B cell (primary cell): ENCODE measurements around the gene IRF9. TPM values are rescaled to one million over a fixed set of nuclear protein-coding genes. Genes with fewer than 3 reads are reported as not detected.

Experiments used
- ATAC-seq: fragments of 200-7000 bp; cut with Tn5 transposase; one replicate; pipeline ENCODE4 v1.10.0; 2021; ENCODE audit warnings: low read depth, mild to moderate bottlenecking, moderate number of reproducible peaks, moderate library complexity
- CTCF ChIA-PET: fragments of 350-600 bp; sonication (Branson Sonifier 250); formaldehyde crosslinking; loops from one replicate; lab custom pipeline; 2021; ENCODE audit warnings: antibody characterized with exemption, inconsistent platforms; lab: Charles Lee
- POLR2A ChIA-PET: fragments of 350-600 bp; sonication (Branson Sonifier 250); formaldehyde crosslinking; loops from one replicate; lab custom pipeline; 2021; ENCODE audit warnings: antibody characterized with exemption; lab: Charles Lee
- DNase-seq: peaks from one replicate; pipeline ENCODE4 v3.0.0; 2013
- H2AFZ ChIP-seq: 2 replicates; pipeline ENCODE4 v1.6.1; 2012; ENCODE audit warnings: mild to moderate bottlenecking, low read depth, low read length; ENCODE audit not compliant: insufficient read depth, poor library complexity, severe bottlenecking
- H3K27ac ChIP-seq, 2 donors: 1 replicate in 1 of 2; 2 replicates in 1 of 2; pipeline ENCODE4 v1.5.1; 2012 to 2013; ENCODE audit warnings: low read length in 2 of 2, mild to moderate bottlenecking in 2 of 2, moderate library complexity in 1 of 2
- H3K27me3 ChIP-seq, 4 experiments: fragments of 200-600 bp in 1 of 4; sonication (generic) in 1 of 4; replicated peaks in 1 of 4; 1 replicate in 2 of 4; 2 replicates in 2 of 4; pipeline versions ENCODE4 v1.6.1 to v1.7.0; 2013 to 2016; ENCODE audit warnings: low read length in 3 of 4, mild to moderate bottlenecking in 2 of 4, mixed read lengths in 1 of 4, moderate library complexity in 1 of 4; ENCODE audit not compliant: insufficient read depth in 4 of 4, control insufficient read depth in 3 of 4; ENCODE audit errors: control extremely low read depth in 1 of 4
- H3K36me3 ChIP-seq, 2 experiments: replicated peaks in 1 of 2; 1 replicate in 1 of 2; 2 replicates in 1 of 2; pipeline versions ENCODE4 v1.6.1 to v1.7.1; 2013; ENCODE audit warnings: low read length in 1 of 2; ENCODE audit not compliant: insufficient read depth in 2 of 2, control insufficient read depth in 1 of 2; ENCODE audit errors: control extremely low read depth in 1 of 2, extremely low read depth in 1 of 2
- H3K4me1 ChIP-seq, 2 donors: fragments of 200-600 bp in 1 of 2; sonication (generic) in 1 of 2; 1 replicate in 1 of 2; 2 replicates in 1 of 2; pipeline versions ENCODE4 v1.5.1 to v1.6.1; 2013 to 2017; ENCODE audit warnings: low read length in 2 of 2; ENCODE audit not compliant: control insufficient read depth in 2 of 2, insufficient read depth in 2 of 2
- H3K4me2 ChIP-seq: replicated peaks from 2 replicates; pipeline ENCODE3; 2012; ENCODE audit warnings: mild to moderate bottlenecking, low read depth, low read length; ENCODE audit not compliant: poor library complexity, severe bottlenecking
- H3K4me3 ChIP-seq, 5 experiments: fragments of 200-600 bp in 1 of 5; sonication (generic) in 1 of 5; 1 replicate in 3 of 5; 2 replicates in 2 of 5; pipeline versions ENCODE4 v1.5.1 to v1.7.0; 2011 to 2016; ENCODE audit warnings: low read length in 4 of 5, mild to moderate bottlenecking in 4 of 5, low read depth in 2 of 5, control low read depth in 1 of 5, moderate library complexity in 1 of 5; ENCODE audit not compliant: insufficient read depth in 1 of 5; ENCODE audit errors: control extremely low read depth in 1 of 5, extremely low read depth in 1 of 5
- H3K79me2 ChIP-seq: fragments of 200-600 bp; sonication (generic); one replicate; pipeline ENCODE4 v1.6.0; 2016; ENCODE audit warnings: low read length; ENCODE audit not compliant: control insufficient read depth, insufficient read depth
- H3K9ac ChIP-seq: fragments of 200-600 bp; sonication (generic); 2 replicates; pipeline ENCODE4 v1.6.1; 2017; ENCODE audit warnings: mild to moderate bottlenecking, low read length, moderate library complexity
- H3K9me3 ChIP-seq, 3 donors: one replicate each; pipeline versions ENCODE4 v1.6.1 to v1.7.1; 2013; ENCODE audit warnings: low read length in 2 of 3; ENCODE audit not compliant: control insufficient read depth in 2 of 3, insufficient read depth in 1 of 3; ENCODE audit errors: control extremely low read depth in 1 of 3
- H4K20me1 ChIP-seq: 2 replicates; pipeline ENCODE4 v1.6.0; 2012; ENCODE audit warnings: mild to moderate bottlenecking, low read length; ENCODE audit not compliant: insufficient read depth, control insufficient read depth, poor library complexity, severe bottlenecking
- H3K27ac Mint-ChIP-seq: one replicate; pipeline ENCODE4 v1.8.0; 2021; ENCODE audit warnings: mixed read lengths
- H3K27me3 Mint-ChIP-seq: one replicate; pipeline ENCODE4 v1.8.0; 2021; ENCODE audit warnings: mixed read lengths
- H3K4me1 Mint-ChIP-seq: one replicate; pipeline ENCODE4 v1.8.0; 2021; ENCODE audit warnings: mixed read lengths
- H3K4me3 Mint-ChIP-seq: one replicate; pipeline ENCODE4 v1.8.0; 2021; ENCODE audit warnings: mixed read lengths
- H3K9me3 Mint-ChIP-seq: one replicate; pipeline ENCODE4 v1.8.0; 2022; ENCODE audit warnings: mixed read lengths; ENCODE audit not compliant: insufficient read depth
- EZH2 ChIP-seq: IDR thresholded peaks from 2 replicates; pipeline ENCODE4 v1.6.1; 2012; ENCODE audit warnings: borderline replicate concordance, low read depth, mild to moderate bottlenecking, moderate library complexity, low read length; ENCODE audit not compliant: insufficient read depth, poor library complexity, severe bottlenecking
- WGBS: methylation state at CpG from one replicate; pipeline ENCODE4 v1.1.5; 2013; ENCODE audit warnings: missing lambda C conversion rate; ENCODE audit not compliant: insufficient coverage; 5-methylcytosine and 5-hydroxymethylcytosine counted together
- intact Hi-C: fragments of 100-400 bp; cut with micrococcal nuclease; formaldehyde crosslinking; loops from one replicate; pipeline ENCODE4 v1.10.0; 2022
- polyA plus RNA-seq: library from polyadenylated mRNA; depleted of rRNA; stranded (reverse); fragments of >200 nt; gene quantifications from 2 replicates; pipeline ENCODE4 v1.2.3, GENCODE V29; 2012
- total RNA-seq, 2 donors: library from RNA; stranded (reverse); fragments of 120-200 nt in 1 of 2; gene quantifications; 1 replicate in 1 of 2; 2 replicates in 1 of 2; pipeline versions ENCODE4 v1.2.3 to v1.2.4, GENCODE V29; 2013 to 2022
- TF ChIP-seq, protein P1 (sequence below): fragments of 200-600 bp; IDR thresholded peaks from one replicate; pipeline ENCODE4 v1.8.0; 2022; ENCODE audit warnings: antibody characterized with exemption, mild to moderate bottlenecking

IRF9 gene
- total and polyA plus RNA-seq, 2 donors (not counting 1 experiment from before 2014, with no cell fraction given) = 191 to 269 TPM

DNA sequence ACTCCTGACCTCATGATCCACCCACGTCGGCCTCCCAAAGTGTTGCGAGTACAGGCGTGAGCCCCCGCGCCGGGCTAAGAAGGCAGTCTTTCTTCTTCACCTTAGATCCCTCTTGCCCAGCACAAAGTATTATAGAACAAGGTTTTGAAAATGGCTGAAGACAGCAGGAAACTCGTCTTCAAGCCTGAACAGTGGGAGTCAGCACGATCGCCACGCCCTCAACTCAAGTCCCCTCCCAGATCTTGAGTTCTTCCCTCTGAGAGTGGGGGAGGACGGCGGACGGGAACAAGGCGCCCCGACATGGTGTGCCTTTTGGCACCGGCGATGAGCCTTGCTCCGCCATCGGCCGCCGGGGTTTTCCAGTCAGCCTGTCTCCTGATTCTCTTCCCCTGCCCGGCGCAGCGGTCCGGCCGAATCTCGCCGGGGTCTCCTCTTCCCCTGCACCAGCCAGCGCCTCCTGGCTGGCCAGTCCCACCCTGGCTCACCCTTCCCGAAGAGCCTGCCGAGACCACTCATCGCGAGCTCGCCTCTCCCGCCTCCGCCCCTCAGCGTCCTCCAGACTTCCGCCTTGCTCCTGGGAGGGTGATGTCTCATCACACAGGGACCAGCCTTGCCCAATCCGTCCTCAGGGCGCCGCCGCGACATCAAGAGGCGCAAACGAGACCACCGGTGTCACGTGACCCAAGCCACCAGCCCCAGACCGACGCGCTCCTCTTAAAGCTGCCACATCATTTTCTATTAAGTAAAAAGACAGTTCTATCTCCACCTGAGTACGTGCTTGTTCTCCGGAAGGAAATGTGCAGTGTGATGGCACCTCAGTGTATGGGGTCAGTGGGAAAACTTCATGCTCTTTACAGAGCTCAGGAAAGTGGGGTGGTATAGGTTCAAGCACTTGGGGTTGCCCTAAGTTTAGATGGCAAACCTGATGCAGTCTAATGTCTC lies 52.1 kb downstream of the IRF9 start, which contains the start of gene CHMP4A:
Gene CHMP4A (minus strand): TSS at position 565 of the 942 bp plus-strand sequence. CDS start 49 bp downstream, at position 516.
- Histone ChIP-seq H2AFZ (peak within 1 kb of the TSS; percentile 77), H3K27me3 (no peaks in the 10 kb centered on the region), H3K4me3 (peak within 1 kb of the TSS; percentile 62 to 89 (median 84)), H3K9me3 (no peaks in the 10 kb centered on the region), H3K9ac (peak within 1 kb of the TSS; percentile 96), H3K4me2 (peak within 1 kb of the TSS; percentile 73), H3K27ac (peak within 1 kb of the TSS; percentile 93 to 98), H3K79me2 (peaks cover 70% of the 10 kb centered on the region), H3K4me1 (peaks cover 32 to 33% of the 10 kb centered on the region in 2 donors), H4K20me1 (no peaks in the 10 kb centered on the region), H3K36me3 (peaks cover 4 to 40% of the 10 kb centered on the region in 2 experiments)
- peak within 1 kb of the TSS; percentile 98 for H3K27ac Mint-ChIP-seq
- ATAC-seq = peak; percentile 77
- POLR2A ChIA-PET = interaction anchor here (0.5 to 5.3 kb wide), 20 partner anchors 10 to 218 kb away, joined by 3 to 64 read pairs (median 4); partner anchors contain the start of genes CBLN3, DCAF11, EMC9 and GMPR2
- DNase-seq = peak; percentile 97
- CTCF ChIA-PET = interaction anchor here (0.7 to 4.2 kb wide), 16 partner anchors 9 to 223 kb away, joined by 3 to 24 read pairs (median 4); partner anchors contain the start of genes CBLN3, CIDEB, DHRS1 and IPO4
- H3K4me1 Mint-ChIP-seq = peaks cover 43% of the 10 kb centered on the region
- intact Hi-C loops = loop anchor here (1.0 to 10.0 kb wide), 10 partner anchors 18 to 658 kb away; partner anchors contain the start of genes DCAF11, DHRS1, EMC9 and GMPR2
- peak within 1 kb of the TSS; percentile 93 for H3K4me3 Mint-ChIP-seq
- TF ChIP-seq EZH2 = no peak
- TF ChIP-seq, protein P1, sequence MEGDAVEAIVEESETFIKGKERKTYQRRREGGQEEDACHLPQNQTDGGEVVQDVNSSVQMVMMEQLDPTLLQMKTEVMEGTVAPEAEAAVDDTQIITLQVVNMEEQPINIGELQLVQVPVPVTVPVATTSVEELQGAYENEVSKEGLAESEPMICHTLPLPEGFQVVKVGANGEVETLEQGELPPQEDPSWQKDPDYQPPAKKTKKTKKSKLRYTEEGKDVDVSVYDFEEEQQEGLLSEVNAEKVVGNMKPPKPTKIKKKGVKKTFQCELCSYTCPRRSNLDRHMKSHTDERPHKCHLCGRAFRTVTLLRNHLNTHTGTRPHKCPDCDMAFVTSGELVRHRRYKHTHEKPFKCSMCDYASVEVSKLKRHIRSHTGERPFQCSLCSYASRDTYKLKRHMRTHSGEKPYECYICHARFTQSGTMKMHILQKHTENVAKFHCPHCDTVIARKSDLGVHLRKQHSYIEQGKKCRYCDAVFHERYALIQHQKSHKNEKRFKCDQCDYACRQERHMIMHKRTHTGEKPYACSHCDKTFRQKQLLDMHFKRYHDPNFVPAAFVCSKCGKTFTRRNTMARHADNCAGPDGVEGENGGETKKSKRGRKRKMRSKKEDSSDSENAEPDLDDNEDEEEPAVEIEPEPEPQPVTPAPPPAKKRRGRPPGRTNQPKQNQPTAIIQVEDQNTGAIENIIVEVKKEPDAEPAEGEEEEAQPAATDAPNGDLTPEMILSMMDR = peak; percentile 3
- no peaks in the 10 kb centered on the region for H3K27me3 Mint-ChIP-seq
- H3K9me3 Mint-ChIP-seq = no peaks in the 10 kb centered on the region
- WGBS = under 1% methylated on average over 46 of the region's 53 CpGs
